HCT116 (cell line): ENCODE measurements around the gene NR4A1. TPM values are rescaled to one million over a fixed set of nuclear protein-coding genes. Genes with fewer than 3 reads are reported as not detected.

Experiments
- ATAC-seq: fragments of 200-7000 bp; cut with Tn5 transposase; 2 replicates; pipeline ENCODE4 v1.9.1; 2020; ENCODE audit warnings: mild to moderate bottlenecking, moderate library complexity
- BruUV-seq: library from RNA; stranded (reverse); fragments of 400-500 nt; replicated peaks from 2 replicates; lab custom pipeline; 2021; lab: Mats Ljungman, UMichigan
- CTCF ChIA-PET: fragments of 300-600 bp; sonication (Branson Sonifier 250); formaldehyde crosslinking; loops from one replicate; lab custom pipeline; 2021; ENCODE audit warnings: antibody characterized with exemption; lab: Charles Lee
- POLR2A ChIA-PET: fragments of 300-600, 350-600 bp; sonication (Branson Sonifier 250); formaldehyde crosslinking; loops from one replicate; lab custom pipeline; 2021; ENCODE audit warnings: antibody characterized with exemption; lab: Charles Lee
- RAD21 ChIA-PET, 2 experiments: fragments of 300-600 bp; sonication (Branson Sonifier 250); formaldehyde crosslinking; loops; one replicate each; lab custom pipeline; 2023; ENCODE audit warnings: low total read pairs in 2 of 2; ENCODE audit not compliant: uncharacterized antibody in 2 of 2, unreplicated experiment in 2 of 2, low non-redundant PET in 1 of 2; lab: Charles Lee
- DNase-seq: peaks from one replicate; pipeline ENCODE4 v3.0.0-alpha.2; 2010; ENCODE audit warnings: low read depth, low spot score
- H2AFZ ChIP-seq: fragments of 200-600 bp; shearing (Covaris generic), sonication (generic); 2 replicates; pipeline ENCODE4 v1.6.1; 2017; ENCODE audit warnings: low read depth, mixed run types, mixed read lengths, antibody characterized with exemption, low read length; ENCODE audit not compliant: poor library complexity, severe bottlenecking
- H3K27ac ChIP-seq: 2 replicates; pipeline ENCODE4 v1.5.1; 2012; ENCODE audit warnings: low read depth, low read length
- H3K27me3 ChIP-seq: fragments of 200-600 bp; sonication (generic); 2 replicates; pipeline ENCODE4 v1.6.1; 2016; ENCODE audit warnings: mixed run types, low read length, mixed read lengths; ENCODE audit not compliant: insufficient read depth
- H3K36me3 ChIP-seq, 2 experiments: fragments of 200-500 bp in 1 of 2; fragments of 200-600 bp in 1 of 2; sonication (Bioruptor generic) in 1 of 2; sonication (generic) in 1 of 2; 2 replicates each; pipeline versions ENCODE4 v1.5.1 to v1.6.1; 2014 to 2016; ENCODE audit warnings: low read length in 2 of 2, inconsistent platforms in 1 of 2, mixed read lengths in 1 of 2, mixed run types in 1 of 2; ENCODE audit not compliant: insufficient read depth in 2 of 2, control insufficient read depth in 1 of 2
- H3K4me1 ChIP-seq, 2 experiments: fragments of 200-600 bp in 1 of 2; sonication (generic) in 1 of 2; 2 replicates each; pipeline versions ENCODE4 v1.5.1 to v1.6.1; 2012 to 2017; ENCODE audit warnings: low read length in 2 of 2, inconsistent platforms in 1 of 2, mild to moderate bottlenecking in 1 of 2, mixed read lengths in 1 of 2, mixed run types in 1 of 2, moderate library complexity in 1 of 2; ENCODE audit not compliant: insufficient read depth in 2 of 2, control insufficient read depth in 1 of 2
- H3K4me2 ChIP-seq: fragments of 200-600 bp; sonication (generic); 2 replicates; pipeline ENCODE4 v1.6.1; 2017; ENCODE audit warnings: mixed run types, low read length, mixed read lengths
- H3K4me3 ChIP-seq, 2 experiments: fragments of 200-600 bp in 1 of 2; sonication (generic) in 1 of 2; replicated peaks in 1 of 2; 2 replicates each; pipeline ENCODE4 v1.5.1; 2011 to 2016; ENCODE audit warnings: low read length in 2 of 2, control low read depth in 1 of 2, low read depth in 1 of 2, mild to moderate bottlenecking in 1 of 2, mixed read lengths in 1 of 2, mixed run types in 1 of 2
- H3K79me2 ChIP-seq: fragments of 200-600 bp; sonication (generic); 2 replicates; pipeline ENCODE4 v1.6.1; 2017; ENCODE audit warnings: mild to moderate bottlenecking, mixed run types, low read length, moderate library complexity, mixed read lengths; ENCODE audit not compliant: insufficient read depth
- H3K9ac ChIP-seq: fragments of 200-600 bp; sonication (generic); 2 replicates; pipeline ENCODE4 v1.6.1; 2016; ENCODE audit warnings: low read length, mixed read lengths
- H3K9me2 ChIP-seq: fragments of 200-600 bp; sonication (generic), shearing (Covaris generic); 2 replicates; pipeline ENCODE4 v1.6.1; 2017; ENCODE audit warnings: mixed run types, mild to moderate bottlenecking, moderate library complexity; ENCODE audit not compliant: insufficient read depth
- H3K9me3 ChIP-seq, 2 experiments: fragments of 200-500 bp in 1 of 2; fragments of 200-600 bp in 1 of 2; sonication (Bioruptor generic) in 1 of 2; sonication (generic) in 1 of 2; 2 replicates each; pipeline ENCODE4 v1.6.1; 2014 to 2017; ENCODE audit warnings: low read length in 2 of 2, mixed read lengths in 2 of 2, inconsistent platforms in 1 of 2, low read depth in 1 of 2, mild to moderate bottlenecking in 1 of 2, mixed run types in 1 of 2, moderate library complexity in 1 of 2; ENCODE audit not compliant: control insufficient read depth in 1 of 2, insufficient read depth in 1 of 2
- H4K20me1 ChIP-seq: fragments of 200-600 bp; sonication (generic), shearing (Covaris generic); 2 replicates; pipeline ENCODE4 v1.6.1; 2017; ENCODE audit warnings: mixed run types, mild to moderate bottlenecking, moderate library complexity; ENCODE audit not compliant: insufficient read depth
- CBX3 ChIP-seq: IDR thresholded peaks from 2 replicates; pipeline ENCODE4 v1.6.1; 2012; ENCODE audit warnings: low read depth
- CEBPB ChIP-seq: IDR thresholded peaks from 2 replicates; pipeline ENCODE4 v1.6.1; 2012; ENCODE audit warnings: low read depth
- JUND ChIP-seq: IDR thresholded peaks from 2 replicates; pipeline ENCODE4 v1.6.1; 2012
- POLR2A ChIP-seq: IDR thresholded peaks from 2 replicates; pipeline ENCODE4 v1.7.0; 2011; ENCODE audit warnings: borderline replicate concordance; ENCODE audit not compliant: insufficient read depth, insufficient read length; ENCODE audit errors: extremely low read depth
- POLR2AphosphoS5 ChIP-seq: IDR thresholded peaks from 2 replicates; pipeline ENCODE4 v1.6.1; 2011; ENCODE audit warnings: mild to moderate bottlenecking, low read depth, low read length, moderate library complexity
- RAD21 ChIP-seq: IDR thresholded peaks from 2 replicates; pipeline ENCODE4 v1.6.1; 2012; ENCODE audit warnings: low read depth, mild to moderate bottlenecking
- SIN3A ChIP-seq: IDR thresholded peaks from 2 replicates; pipeline ENCODE4 v1.6.1; 2012; ENCODE audit warnings: low read depth
- SP1 ChIP-seq: IDR thresholded peaks from 2 replicates; pipeline ENCODE4 v1.6.1; 2012; ENCODE audit warnings: low read depth
- SRF ChIP-seq: IDR thresholded peaks from 2 replicates; pipeline ENCODE4 v1.6.1; 2012; ENCODE audit warnings: low read depth
- YY1 ChIP-seq: IDR thresholded peaks from 2 replicates; pipeline ENCODE4 v1.6.1; 2011; ENCODE audit warnings: low read length, low read depth, moderate library complexity, mild to moderate bottlenecking; ENCODE audit not compliant: insufficient replicate concordance; ENCODE audit errors: extremely low read depth
- ZFX ChIP-seq: fragments of 450-650 bp; IDR thresholded peaks from 2 replicates; pipeline ENCODE4 v1.6.1; 2017
- ZNF274 ChIP-seq: fragments of 200-500 bp; sonication (Bioruptor generic); IDR thresholded peaks from 2 replicates; pipeline ENCODE4 v1.6.1; 2014; ENCODE audit warnings: mild to moderate bottlenecking, low read depth, low read length, inconsistent platforms
- intact Hi-C: fragments of 100-400 bp; cut with micrococcal nuclease; formaldehyde crosslinking; loops from 2 replicates; pipeline ENCODE4 v1.10.0; 2022
- total RNA-seq: library from RNA; stranded (reverse); gene quantifications from one replicate; pipeline ENCODE4 v1.2.1, GENCODE V29; 2021; ENCODE audit not compliant: unreplicated experiment
- TF ChIP-seq, protein P1 (sequence below): IDR thresholded peaks from 2 replicates; pipeline ENCODE4 v1.6.1; 2012
- TF ChIP-seq, protein P2 (sequence below): IDR thresholded peaks from 2 replicates; pipeline ENCODE4 v1.6.1; 2011; ENCODE audit warnings: mild to moderate bottlenecking, low read length, moderate library complexity; ENCODE audit not compliant: insufficient replicate concordance; ENCODE audit errors: extremely low read depth
- TF ChIP-seq, protein P3 (sequence below): IDR thresholded peaks from 2 replicates; pipeline ENCODE4 v1.6.1; 2012; ENCODE audit warnings: low read depth

The NR4A1 gene
- total RNA-seq, 1 experiment from 2014 or later = 35.3 TPM

DNA sequence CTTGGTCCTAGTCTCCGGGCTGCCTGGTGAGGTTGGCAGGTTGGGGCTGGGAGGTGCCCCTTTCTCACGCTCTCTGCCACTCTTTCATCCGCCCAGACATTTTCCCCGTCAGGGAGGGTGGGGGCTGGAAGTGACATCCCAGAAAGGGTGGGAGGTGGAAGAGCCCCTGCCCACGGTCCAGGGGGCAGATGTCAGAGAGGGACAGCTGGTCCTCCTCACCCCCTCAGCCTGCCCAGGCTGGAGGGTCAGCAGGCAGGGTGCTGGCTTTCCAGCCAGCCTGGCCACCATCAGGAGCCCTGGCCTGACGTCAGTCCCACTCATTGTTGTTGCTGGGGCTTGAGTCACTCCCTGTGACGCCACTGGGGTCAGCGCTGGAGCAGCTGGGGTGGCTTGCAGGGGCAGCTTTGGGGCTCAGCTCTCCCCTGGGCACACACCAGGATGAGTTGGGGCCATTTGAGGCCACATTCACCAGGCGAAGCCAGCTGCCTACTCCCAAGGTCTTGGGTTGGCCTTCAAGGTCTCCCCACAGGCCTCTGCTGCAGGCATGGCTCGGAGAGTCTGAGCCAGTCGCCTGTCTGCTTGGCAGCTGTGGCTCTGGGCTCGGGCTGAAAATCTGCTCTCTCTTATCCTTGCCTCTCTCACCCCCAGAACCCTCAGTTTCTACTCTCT lies 12.9 kb downstream of the NR4A1 start:
- no peaks in the 10 kb centered on the region for H3K9me3 ChIP-seq
- no peak overlapping the region for H2AFZ ChIP-seq
- BruUV-seq = no TSS peak
- H3K27ac ChIP-seq = no peak overlapping the region
- POLR2A ChIA-PET = interaction anchor here (1.4 kb wide), 1 partner anchor 13 kb away, joined by 7 read pairs; the partner anchor contains the start of gene NR4A1
- H3K79me2 ChIP-seq = no peaks in the 10 kb centered on the region
- H3K4me1 ChIP-seq = peaks cover 0 to 24% of the 10 kb centered on the region in 2 experiments; a peak in 2 of 4 replicates
- no peak for TF ChIP-seq SP1
- TF ChIP-seq ZFX = no peak
- no peak for TF ChIP-seq ZNF274
- no peak for TF ChIP-seq CEBPB
- TF ChIP-seq POLR2AphosphoS5 = no peak
- no peak for TF ChIP-seq YY1
- TF ChIP-seq, protein P1, sequence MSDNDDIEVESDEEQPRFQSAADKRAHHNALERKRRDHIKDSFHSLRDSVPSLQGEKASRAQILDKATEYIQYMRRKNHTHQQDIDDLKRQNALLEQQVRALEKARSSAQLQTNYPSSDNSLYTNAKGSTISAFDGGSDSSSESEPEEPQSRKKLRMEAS = no peak
- TF ChIP-seq POLR2A = no peak
- TF ChIP-seq, protein P2, sequence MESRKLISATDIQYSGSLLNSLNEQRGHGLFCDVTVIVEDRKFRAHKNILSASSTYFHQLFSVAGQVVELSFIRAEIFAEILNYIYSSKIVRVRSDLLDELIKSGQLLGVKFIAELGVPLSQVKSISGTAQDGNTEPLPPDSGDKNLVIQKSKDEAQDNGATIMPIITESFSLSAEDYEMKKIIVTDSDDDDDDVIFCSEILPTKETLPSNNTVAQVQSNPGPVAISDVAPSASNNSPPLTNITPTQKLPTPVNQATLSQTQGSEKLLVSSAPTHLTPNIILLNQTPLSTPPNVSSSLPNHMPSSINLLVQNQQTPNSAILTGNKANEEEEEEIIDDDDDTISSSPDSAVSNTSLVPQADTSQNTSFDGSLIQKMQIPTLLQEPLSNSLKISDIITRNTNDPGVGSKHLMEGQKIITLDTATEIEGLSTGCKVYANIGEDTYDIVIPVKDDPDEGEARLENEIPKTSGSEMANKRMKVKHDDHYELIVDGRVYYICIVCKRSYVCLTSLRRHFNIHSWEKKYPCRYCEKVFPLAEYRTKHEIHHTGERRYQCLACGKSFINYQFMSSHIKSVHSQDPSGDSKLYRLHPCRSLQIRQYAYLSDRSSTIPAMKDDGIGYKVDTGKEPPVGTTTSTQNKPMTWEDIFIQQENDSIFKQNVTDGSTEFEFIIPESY = no peak
- TF ChIP-seq JUND = no peak
- no peak for TF ChIP-seq CBX3
- no peak for TF ChIP-seq SIN3A
- TF ChIP-seq RAD21 = no peak
- no peak for TF ChIP-seq SRF
- TF ChIP-seq, protein P3, sequence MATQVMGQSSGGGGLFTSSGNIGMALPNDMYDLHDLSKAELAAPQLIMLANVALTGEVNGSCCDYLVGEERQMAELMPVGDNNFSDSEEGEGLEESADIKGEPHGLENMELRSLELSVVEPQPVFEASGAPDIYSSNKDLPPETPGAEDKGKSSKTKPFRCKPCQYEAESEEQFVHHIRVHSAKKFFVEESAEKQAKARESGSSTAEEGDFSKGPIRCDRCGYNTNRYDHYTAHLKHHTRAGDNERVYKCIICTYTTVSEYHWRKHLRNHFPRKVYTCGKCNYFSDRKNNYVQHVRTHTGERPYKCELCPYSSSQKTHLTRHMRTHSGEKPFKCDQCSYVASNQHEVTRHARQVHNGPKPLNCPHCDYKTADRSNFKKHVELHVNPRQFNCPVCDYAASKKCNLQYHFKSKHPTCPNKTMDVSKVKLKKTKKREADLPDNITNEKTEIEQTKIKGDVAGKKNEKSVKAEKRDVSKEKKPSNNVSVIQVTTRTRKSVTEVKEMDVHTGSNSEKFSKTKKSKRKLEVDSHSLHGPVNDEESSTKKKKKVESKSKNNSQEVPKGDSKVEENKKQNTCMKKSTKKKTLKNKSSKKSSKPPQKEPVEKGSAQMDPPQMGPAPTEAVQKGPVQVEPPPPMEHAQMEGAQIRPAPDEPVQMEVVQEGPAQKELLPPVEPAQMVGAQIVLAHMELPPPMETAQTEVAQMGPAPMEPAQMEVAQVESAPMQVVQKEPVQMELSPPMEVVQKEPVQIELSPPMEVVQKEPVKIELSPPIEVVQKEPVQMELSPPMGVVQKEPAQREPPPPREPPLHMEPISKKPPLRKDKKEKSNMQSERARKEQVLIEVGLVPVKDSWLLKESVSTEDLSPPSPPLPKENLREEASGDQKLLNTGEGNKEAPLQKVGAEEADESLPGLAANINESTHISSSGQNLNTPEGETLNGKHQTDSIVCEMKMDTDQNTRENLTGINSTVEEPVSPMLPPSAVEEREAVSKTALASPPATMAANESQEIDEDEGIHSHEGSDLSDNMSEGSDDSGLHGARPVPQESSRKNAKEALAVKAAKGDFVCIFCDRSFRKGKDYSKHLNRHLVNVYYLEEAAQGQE = no peak
- TF ChIP-seq, all 23 proteins: peak for 0
- ChIA-PET RAD21 (no interaction called here), CTCF (interaction anchor here (5.7 kb wide), 1 partner anchor 39 kb away, joined by 27 read pairs; no protein-coding TSS in a partner anchor)
- Histone ChIP-seq H4K20me1 (no peaks in the 10 kb centered on the region), H3K27me3 (no peaks in the 10 kb centered on the region), H3K9ac (0 out of 2 replicates have a peak overlapping the region, but pooled peaks have one; percentile 20), H3K4me2 (peak overlapping the region; percentile 44), H3K4me3 (no peak overlapping the region), H3K36me3 (no peaks in the 10 kb centered on the region), H3K9me2 (no peaks in the 10 kb centered on the region)
- DNase-seq (no peak), ATAC-seq (peak; percentile 33; the same call in 1 of the 2 replicates)
- intact Hi-C loops = no loop called here
